Effector memory CD8-positive, alpha-beta T cell (primary cell): Measurements from ENCODE around the gene TMEM17.
"Not testable (repeated sequence)": the region's sequence is repeated elsewhere in the genome, so short reads cannot be mapped to it uniquely, and the experiment has no call there.

Experiments
- ATAC-seq: fragments of 150-1000 bp; cut with Tn5 transposase; replicated peaks from 2 replicates; pipeline ENCODE4 v1.10.0; 2021; ENCODE audit warnings: mild to moderate bottlenecking, moderate library complexity
- DNase-seq, 3 experiments: peaks; one replicate each; pipeline ENCODE4 v3.0.0; 2021
- H3K27ac Mint-ChIP-seq, 2 donors: one replicate each; pipeline ENCODE4 v1.8.0; 2022; ENCODE audit warnings: mild to moderate bottlenecking in 2 of 2, mixed read lengths in 2 of 2, moderate library complexity in 2 of 2
- H3K27me3 Mint-ChIP-seq, 2 donors: one replicate each; pipeline ENCODE4 v1.8.0; 2022; ENCODE audit warnings: mixed read lengths in 2 of 2
- H3K36me3 Mint-ChIP-seq: one replicate; pipeline ENCODE4 v1.8.0; 2022; ENCODE audit warnings: mild to moderate bottlenecking, moderate library complexity, mixed read lengths; ENCODE audit not compliant: insufficient read depth
- H3K4me1 Mint-ChIP-seq, 2 donors: one replicate each; pipeline ENCODE4 v1.8.0; 2022; ENCODE audit warnings: low read depth in 2 of 2, mixed read lengths in 2 of 2
- H3K4me3 Mint-ChIP-seq, 2 donors: one replicate each; pipeline ENCODE4 v1.8.0; 2022; ENCODE audit warnings: mild to moderate bottlenecking in 2 of 2, mixed read lengths in 2 of 2, moderate library complexity in 2 of 2
- H3K9me3 Mint-ChIP-seq, 2 donors: one replicate each; pipeline ENCODE4 v1.8.0; 2022; ENCODE audit warnings: mixed read lengths in 2 of 2
- total RNA-seq, 9 experiments: gene quantifications; one replicate each; lab custom pipeline; 2026; lab: John Stamatoyannopoulos, UW

TMEM17 gene, protein sequence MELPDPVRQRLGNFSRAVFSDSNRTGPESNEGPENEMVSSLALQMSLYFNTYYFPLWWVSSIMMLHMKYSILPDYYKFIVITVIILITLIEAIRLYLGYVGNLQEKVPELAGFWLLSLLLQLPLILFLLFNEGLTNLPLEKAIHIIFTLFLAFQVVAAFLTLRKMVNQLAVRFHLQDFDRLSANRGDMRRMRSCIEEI
- 0 to 0.21 (median 0) reads per million in 9 experiments for total RNA-seq

DNA sequence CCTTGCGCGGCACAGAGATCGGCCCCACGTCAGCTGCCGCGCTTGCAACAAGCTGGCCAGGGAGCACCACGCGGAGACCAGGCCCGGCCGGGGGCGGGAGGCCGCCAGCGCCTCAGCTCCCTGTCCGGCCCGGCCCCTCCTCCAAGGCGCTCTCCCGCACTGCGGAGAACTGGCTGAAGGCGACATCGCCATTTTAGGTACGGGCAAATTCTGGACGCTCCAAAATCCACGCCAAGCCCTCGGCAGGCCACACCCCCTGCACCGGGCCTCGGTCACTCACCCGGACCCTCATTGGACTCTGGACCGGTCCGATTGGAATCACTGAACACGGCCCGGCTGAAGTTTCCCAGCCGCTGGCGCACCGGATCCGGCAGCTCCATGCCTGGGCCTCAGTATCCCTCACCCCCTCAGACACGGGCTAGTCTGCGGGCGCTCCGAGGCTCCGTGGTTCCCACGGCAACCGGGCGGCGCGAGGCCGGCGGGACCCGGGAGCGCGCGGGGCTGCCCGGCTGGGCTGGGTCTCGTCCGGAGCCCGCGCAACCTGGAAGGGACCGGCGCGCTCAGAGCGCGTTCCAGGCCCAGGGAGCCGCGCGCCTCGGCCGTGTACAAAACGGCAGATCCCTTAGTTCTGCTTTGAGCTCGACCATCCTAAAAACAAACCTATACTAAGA, at the start of gene TMEM17:
TMEM17 (minus strand) TSS at position 446 of the 671 bp plus-strand sequence; CDS start at position 380, 66 bp downstream.
- Mint-ChIP-seq H3K4me1 (peaks cover 6% of the 10 kb centered on the region in 2 donors), H3K36me3 (peaks cover 1% of the 10 kb centered on the region), H3K27ac (peak within 1 kb of the TSS in 1 of 2 donors; percentile 72), H3K4me3 (peak within 1 kb of the TSS; percentile 70 to 83), H3K9me3 (no peaks in the 10 kb centered on the region), H3K27me3 (peaks cover 11 to 35% of the 10 kb centered on the region in 2 donors)
- peak in 1 of 3 experiments; percentile 10 for DNase-seq
- ATAC-seq, result peak; percentile 37

DNA sequence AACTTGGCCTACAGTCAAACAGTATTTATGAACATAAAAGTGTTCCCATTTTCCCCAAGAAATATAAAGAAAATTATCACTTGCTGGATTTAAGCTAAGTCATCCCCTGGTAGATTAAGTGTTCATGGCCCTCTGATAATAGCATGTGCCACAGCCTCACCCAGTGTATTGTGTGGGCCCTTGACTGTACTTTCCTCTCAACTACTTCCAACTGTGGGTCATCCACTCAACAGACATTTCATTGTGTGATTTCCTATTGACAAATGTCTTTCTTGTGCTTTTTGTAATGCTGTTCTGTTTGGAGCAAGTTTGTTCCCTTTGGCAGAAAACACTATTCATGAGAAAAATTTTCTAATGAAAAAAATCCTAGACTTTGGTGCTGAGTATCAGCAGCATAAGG, 48.4 kb upstream of the TMEM17 start:
- H3K27ac Mint-ChIP-seq, result no peak overlapping the region
- DNase-seq (no peak), ATAC-seq (no peak)
- peaks cover 37 to 42% of the 10 kb centered on the region in 2 donors for H3K27me3 Mint-ChIP-seq
- H3K4me1 Mint-ChIP-seq, result no peaks in the 10 kb centered on the region
- H3K9me3 Mint-ChIP-seq, result peaks cover 4 to 7% of the 10 kb centered on the region in 2 donors
- no peak overlapping the region for H3K4me3 Mint-ChIP-seq
- H3K36me3 Mint-ChIP-seq, result no peaks in the 10 kb centered on the region

DNA sequence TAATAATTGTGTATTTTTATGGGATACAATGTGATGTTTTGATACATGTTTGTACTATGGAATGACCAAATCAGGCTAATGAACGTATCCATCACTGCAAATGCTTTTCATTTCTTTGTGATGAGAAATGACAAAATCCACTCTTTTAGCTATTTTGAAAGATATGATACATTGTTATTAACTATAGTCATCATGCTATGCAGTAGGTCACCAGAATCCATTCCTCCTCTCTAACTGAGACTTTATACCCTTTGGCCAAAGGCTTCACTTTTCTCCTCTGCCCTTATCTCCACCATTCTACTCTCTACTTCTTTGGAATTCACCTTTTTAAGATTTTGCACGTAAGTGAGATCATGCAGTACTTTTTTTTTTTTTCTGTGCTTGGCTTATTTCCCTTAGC, 44.5 kb upstream of the TMEM17 start:
- peaks cover 18 to 24% of the 10 kb centered on the region in 2 donors for H3K27me3 Mint-ChIP-seq
- H3K9me3 Mint-ChIP-seq, result no peaks in the 10 kb centered on the region
- no peaks in the 10 kb centered on the region for H3K36me3 Mint-ChIP-seq
- DNase-seq (no peak), ATAC-seq (no peak)
- H3K27ac Mint-ChIP-seq, result no peak overlapping the region
- H3K4me1 Mint-ChIP-seq, result no peaks in the 10 kb centered on the region
- no peak overlapping the region for H3K4me3 Mint-ChIP-seq

DNA sequence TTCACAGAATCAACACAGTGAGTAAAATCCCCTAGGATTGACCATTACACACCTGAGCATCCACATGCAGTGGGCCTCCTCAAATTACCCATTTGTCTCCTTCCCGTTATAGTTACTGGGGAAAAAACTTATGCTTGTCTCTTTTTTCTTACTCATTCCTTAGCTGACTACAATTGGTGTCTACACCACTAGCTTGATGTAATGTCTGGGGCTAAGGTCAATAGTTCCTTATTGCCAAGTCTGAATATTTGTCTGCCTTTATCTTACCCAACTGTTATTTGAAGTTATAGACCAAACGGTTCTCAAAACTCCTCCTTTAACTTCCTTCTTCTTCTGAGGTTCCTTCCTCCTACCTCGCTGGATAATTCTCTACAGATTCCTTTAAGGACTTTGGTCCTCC, 41.9 kb upstream of the TMEM17 start:
- H3K27ac Mint-ChIP-seq, result no peak overlapping the region
- H3K9me3 Mint-ChIP-seq, result no peaks in the 10 kb centered on the region
- no peaks in the 10 kb centered on the region for H3K36me3 Mint-ChIP-seq
- no peak for ATAC-seq
- no peak for DNase-seq
- H3K4me1 Mint-ChIP-seq, result no peaks in the 10 kb centered on the region
- H3K4me3 Mint-ChIP-seq, result no peak overlapping the region
- peaks cover 0 to 5% of the 10 kb centered on the region in 2 donors for H3K27me3 Mint-ChIP-seq

DNA sequence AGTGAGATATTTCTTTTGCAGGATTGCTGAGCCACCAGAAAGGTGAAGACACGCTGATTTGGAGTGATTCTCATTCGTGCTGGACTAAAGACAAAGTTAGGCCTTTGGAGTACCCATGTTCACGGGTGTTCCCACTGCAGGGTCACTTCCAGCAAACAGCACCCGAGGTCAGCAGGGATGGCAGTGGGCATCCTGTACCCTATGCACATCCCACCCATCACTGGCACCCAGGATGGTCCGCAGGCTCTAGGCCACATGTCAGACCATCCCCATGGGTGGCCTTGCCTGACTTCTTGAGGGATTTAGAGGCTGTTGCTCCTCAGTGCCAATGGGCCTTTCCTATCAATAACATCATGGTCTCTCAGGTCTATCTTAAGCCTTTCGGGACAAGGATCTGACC, 39.3 kb upstream of the TMEM17 start:
- H3K27ac Mint-ChIP-seq, result no peak overlapping the region
- H3K36me3 Mint-ChIP-seq, result no peaks in the 10 kb centered on the region
- H3K4me3 Mint-ChIP-seq, result no peak overlapping the region
- no peaks in the 10 kb centered on the region for H3K9me3 Mint-ChIP-seq
- peaks cover 0 to 8% of the 10 kb centered on the region in 2 donors for H3K27me3 Mint-ChIP-seq
- no peak for ATAC-seq
- no peak for DNase-seq
- H3K4me1 Mint-ChIP-seq, result no peaks in the 10 kb centered on the region

DNA sequence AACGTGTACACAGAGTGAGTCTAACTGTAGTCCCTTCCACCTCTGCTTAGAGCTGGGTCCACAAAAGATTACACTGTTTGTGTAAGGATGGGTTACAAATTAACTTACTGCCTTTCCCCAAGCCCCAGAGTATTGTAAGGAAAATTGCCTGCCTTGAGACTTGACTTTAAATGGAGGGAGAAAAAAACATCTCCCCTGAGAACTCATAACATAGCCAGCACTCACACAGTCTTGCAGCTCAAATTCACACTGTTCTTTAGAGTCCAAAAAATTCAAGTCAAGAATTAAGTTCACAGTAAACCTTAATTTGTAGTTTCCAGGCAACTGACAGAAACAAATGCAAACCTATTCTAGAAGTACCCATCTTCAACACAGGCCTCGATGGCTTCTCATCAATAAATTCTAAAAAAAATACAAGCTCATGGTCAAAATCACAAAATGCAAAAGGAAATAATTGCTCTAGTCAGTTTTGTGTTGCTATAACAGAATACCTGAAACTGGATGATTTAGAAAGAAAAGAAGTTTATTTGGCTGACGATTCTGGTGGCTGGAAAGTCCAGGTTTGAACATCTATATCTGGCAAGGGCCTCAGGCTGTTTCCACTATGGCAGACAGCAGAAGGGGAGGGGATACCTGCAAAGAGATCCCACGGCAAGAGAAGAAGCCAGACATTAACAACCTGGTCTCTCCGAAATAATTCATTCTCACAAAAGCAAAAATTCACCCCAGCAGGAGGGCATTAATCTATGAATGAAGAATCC, 34.6 kb upstream of the TMEM17 start:
- Mint-ChIP-seq H3K27me3 (peaks cover 23 to 33% of the 10 kb centered on the region in 2 donors), H3K36me3 (no peaks in the 10 kb centered on the region)

DNA sequence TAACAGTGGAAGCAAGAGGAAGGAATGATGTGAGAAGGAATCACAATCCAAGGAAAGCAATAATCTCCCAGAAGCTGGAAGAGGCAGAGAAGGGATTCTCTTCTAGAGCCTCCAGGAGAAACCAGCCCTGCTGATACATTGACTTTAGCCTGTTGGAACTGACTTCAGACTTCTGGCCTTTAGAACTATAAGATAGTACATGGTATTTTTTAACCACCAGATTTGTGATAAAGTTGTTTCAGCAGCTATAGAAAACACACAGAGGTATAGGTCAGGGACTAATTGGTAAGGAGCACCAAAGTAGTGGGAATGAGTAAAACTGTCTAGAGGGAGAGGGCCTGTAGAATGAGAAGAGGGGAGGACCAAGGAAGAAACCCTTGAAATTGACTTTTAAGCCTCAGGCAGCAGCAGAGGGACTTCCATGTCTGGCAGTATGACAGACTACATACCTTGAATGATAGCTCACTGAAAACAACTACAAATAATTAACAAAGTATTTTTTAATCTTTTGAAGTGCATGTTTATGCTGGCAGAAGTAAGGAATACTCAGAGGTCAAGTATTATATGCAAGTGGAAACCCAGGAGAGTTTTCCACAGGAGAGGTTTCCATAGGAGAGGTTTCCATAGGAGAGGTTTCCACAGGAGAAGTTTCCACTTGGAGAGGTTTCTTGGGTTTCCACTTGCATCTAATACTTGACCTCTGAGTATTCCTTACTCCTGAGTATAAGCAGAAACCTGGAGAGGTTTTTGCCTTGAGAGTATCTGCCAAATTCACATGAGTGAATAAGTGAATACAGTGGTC, 33.8 kb upstream of the TMEM17 start:
- no peak overlapping the region for H3K27ac Mint-ChIP-seq
- DNase-seq (no peak), ATAC-seq (no peak)
- H3K9me3 Mint-ChIP-seq, result peaks cover 3 to 5% of the 10 kb centered on the region in 2 donors
- peaks cover 30 to 38% of the 10 kb centered on the region in 2 donors for H3K27me3 Mint-ChIP-seq
- H3K36me3 Mint-ChIP-seq, result peaks cover 1% of the 10 kb centered on the region
- H3K4me3 Mint-ChIP-seq, result no peak overlapping the region
- H3K4me1 Mint-ChIP-seq, result no peaks in the 10 kb centered on the region

More for the DNA sequence above, 34.6 kb upstream of the TMEM17 start:
- Mint-ChIP-seq H3K27ac (no peak overlapping the region), H3K9me3 (peaks cover 0 to 2% of the 10 kb centered on the region in 2 donors), H3K4me1 (no peaks in the 10 kb centered on the region), H3K4me3 (no peak overlapping the region)
- no peak for ATAC-seq
- DNase-seq, result no peak

DNA sequence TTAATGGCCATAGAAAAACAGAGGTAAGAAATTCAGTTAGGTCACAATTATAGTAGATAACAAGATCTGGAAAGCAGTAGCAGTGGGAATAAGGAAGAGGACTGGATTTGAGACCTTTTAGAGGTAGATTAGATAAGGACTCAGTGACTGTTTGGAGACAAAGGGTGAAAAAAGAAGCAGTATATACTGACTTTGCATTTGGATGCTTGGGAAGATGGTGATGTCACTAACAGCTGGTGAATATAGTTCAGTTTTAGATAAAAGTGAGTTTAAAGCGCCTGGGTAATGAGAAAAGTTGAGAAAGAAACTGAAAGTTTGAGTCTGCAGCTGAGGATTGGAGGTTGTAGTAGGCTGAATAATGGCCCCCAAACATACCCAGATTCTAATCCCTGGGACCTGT, 32.8 kb upstream of the TMEM17 start:
- no peak for DNase-seq
- H3K27me3 Mint-ChIP-seq, result peaks cover 37 to 45% of the 10 kb centered on the region in 2 donors
- H3K9me3 Mint-ChIP-seq, result peaks cover 5 to 7% of the 10 kb centered on the region in 2 donors
- peaks cover 2% of the 10 kb centered on the region for H3K36me3 Mint-ChIP-seq
- no peaks in the 10 kb centered on the region for H3K4me1 Mint-ChIP-seq
- H3K27ac Mint-ChIP-seq, result no peak overlapping the region
- H3K4me3 Mint-ChIP-seq, result no peak overlapping the region
- no peak for ATAC-seq

DNA sequence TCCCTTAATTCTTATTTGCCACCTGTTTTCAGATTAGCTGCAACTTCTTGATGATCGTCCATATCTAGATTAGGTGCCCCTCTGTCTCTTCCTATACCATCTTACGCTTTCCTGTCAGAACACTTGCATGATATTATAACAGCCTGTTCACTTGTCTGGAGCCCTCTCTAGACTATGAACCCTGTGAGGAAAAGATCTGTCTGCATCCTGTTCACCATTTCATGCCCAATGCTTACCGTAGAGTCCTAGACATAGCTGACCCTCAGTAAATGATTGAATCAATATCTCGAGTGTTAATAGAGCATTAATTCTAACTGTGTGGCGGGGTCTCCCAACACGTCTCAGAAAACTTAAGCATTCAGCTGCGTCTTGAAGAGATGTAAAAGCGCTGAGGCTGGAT, 31.8 kb upstream of the TMEM17 start:
- Mint-ChIP-seq H3K36me3 (peaks cover 2% of the 10 kb centered on the region), H3K27ac (no peak overlapping the region), H3K27me3 (peaks cover 44 to 51% of the 10 kb centered on the region in 2 donors), H3K4me1 (no peaks in the 10 kb centered on the region), H3K9me3 (peaks cover 5 to 7% of the 10 kb centered on the region in 2 donors), H3K4me3 (no peak overlapping the region)
- DNase-seq (no peak), ATAC-seq (no peak)

DNA sequence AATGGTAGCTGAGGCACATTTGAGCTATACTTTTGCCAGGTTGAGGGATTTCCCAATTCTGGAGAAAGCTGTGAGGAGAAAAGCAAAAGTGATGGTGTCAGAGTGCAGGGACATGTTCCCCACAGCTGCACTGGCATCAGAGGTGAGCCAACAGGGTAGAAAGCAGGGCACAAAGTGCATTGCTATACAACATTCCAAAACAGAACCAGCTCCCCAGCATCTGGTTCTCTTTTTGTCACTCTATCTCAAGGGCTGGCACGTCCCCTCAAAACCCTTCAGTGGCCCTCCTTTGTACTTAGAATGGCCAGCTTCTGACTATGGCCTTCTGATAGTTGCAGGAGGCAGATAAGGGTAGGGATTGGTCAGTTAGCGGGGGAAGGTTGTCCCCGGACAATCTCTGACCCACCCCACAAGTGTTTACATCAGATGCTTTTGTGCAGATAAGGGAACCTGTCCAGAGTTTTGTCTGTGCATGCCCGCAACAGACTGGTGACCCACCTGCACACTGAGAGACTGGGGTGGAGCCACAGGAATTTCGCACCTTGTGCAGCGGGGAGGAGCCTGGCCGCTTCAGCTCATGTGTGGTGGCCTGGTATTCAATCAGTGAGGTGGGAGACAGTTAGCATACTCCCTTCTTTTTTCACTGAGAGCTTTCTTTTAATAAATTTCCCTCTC, 31.0 kb upstream of the TMEM17 start:
- Mint-ChIP-seq H3K4me3 (no peak overlapping the region), H3K4me1 (no peaks in the 10 kb centered on the region), H3K27ac (no peak overlapping the region), H3K9me3 (peaks cover 5 to 7% of the 10 kb centered on the region in 2 donors), H3K27me3 (peaks cover 52 to 55% of the 10 kb centered on the region in 2 donors), H3K36me3 (peaks cover 2% of the 10 kb centered on the region)
- ATAC-seq, result no peak
- DNase-seq, result no peak

DNA sequence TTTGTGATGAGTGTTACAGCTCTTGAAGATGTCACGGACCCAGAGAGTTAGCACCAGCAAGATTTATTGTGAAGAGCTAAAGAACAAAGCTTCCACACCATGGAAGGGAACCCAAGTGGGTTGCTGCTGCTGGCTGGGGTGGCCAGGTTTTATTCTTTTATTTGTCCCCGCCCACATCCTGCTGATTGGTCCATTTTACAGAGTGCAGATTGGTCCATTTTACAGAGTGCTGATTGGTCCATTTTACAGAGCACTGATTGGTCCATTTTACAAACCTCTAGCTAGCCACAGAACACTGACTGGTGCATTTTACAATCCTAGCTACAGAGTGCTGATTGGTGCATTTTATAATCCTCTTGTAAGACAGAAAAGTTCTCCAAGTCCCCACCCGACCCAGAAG, 29.5 kb upstream of the TMEM17 start:
- H3K27me3 Mint-ChIP-seq, result peaks cover 52 to 66% of the 10 kb centered on the region in 2 donors
- H3K36me3 Mint-ChIP-seq, H3K27ac Mint-ChIP-seq, H3K4me3 Mint-ChIP-seq, ATAC-seq, H3K4me1 Mint-ChIP-seq, H3K9me3 Mint-ChIP-seq, DNase-seq: not testable (repeated sequence)

DNA sequence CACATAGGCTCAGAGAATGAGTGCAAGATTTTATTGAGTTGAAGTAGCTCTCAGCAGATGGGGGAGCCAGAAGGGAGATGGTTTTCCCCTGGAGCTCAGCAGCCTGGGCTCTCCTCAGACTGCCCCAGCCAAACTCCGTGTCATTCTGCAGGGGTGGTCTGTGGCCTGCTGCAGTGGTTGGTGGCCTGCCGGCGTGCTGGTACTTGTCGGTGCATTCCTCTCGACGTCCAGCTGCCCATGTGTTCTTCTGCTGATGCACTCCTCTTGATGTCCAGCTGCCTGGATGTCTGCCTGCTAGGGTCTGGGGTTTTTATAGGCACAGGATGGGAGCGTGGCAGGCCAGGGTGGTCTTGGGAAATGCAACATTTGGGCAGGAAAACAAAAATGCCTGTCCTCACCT, 25.6 kb upstream of the TMEM17 start:
- peaks cover 50 to 55% of the 10 kb centered on the region in 2 donors for H3K27me3 Mint-ChIP-seq

More for the DNA sequence above, 25.6 kb upstream of the TMEM17 start:
- ATAC-seq, result no peak
- Mint-ChIP-seq H3K36me3 (peaks cover 2% of the 10 kb centered on the region), H3K27ac (no peak overlapping the region), H3K4me3 (no peak overlapping the region), H3K9me3 (peaks cover 5 to 7% of the 10 kb centered on the region in 2 donors), H3K4me1 (no peaks in the 10 kb centered on the region)
- DNase-seq, result no peak
